ENCODE results near the gene LRRC39.
"Not testable (repeated sequence)": the region's sequence is repeated elsewhere in the genome, so short reads cannot be mapped to it uniquely, and the experiment has no call there.

Gene LRRC39

GRCh38 chr1:100178091-100178490 lies at the start of gene LRRC39:
LRRC39 (minus strand) TSS chr1:100178256; CDS start chr1:100168516, 9,740 bp downstream.
- DNase-seq = no peak

- DNase-seq = no peak
Measured at GRCh38 chr1:100222428-100222827, 44.4 kb upstream of the LRRC39 start.

GRCh38 chr1:100219883-100220282 lies 41.8 kb upstream of the LRRC39 start:
- no peak for DNase-seq

GRCh38 chr1:100219457-100219856 lies 41.4 kb upstream of the LRRC39 start:
- DNase-seq = no peak

GRCh38 chr1:100217834-100218233 lies 39.8 kb upstream of the LRRC39 start:
- no peak for DNase-seq

- DNase-seq = no peak
Measured at GRCh38 chr1:100215101-100215500, 37.0 kb upstream of the LRRC39 start.

GRCh38 chr1:100213141-100213540 lies 35.1 kb upstream of the LRRC39 start:
- no peak for DNase-seq

GRCh38 chr1:100206301-100206700 lies 28.2 kb upstream of the LRRC39 start:
- DNase-seq = no peak

- not testable (repeated sequence) for DNase-seq
Measured at GRCh38 chr1:100205593-100205992, 27.5 kb upstream of the LRRC39 start.

- not testable (repeated sequence) for DNase-seq
Measured at GRCh38 chr1:100205103-100205502, 27.0 kb upstream of the LRRC39 start.

GRCh38 chr1:100202703-100203102 lies 24.6 kb upstream of the LRRC39 start:
- not testable (repeated sequence) for DNase-seq

GRCh38 chr1:100200060-100200459 lies 22.0 kb upstream of the LRRC39 start:
- DNase-seq = not testable (repeated sequence)

- no peak for DNase-seq
Measured at GRCh38 chr1:100198596-100198995, 20.5 kb upstream of the LRRC39 start.

- no peak for DNase-seq
Measured at GRCh38 chr1:100188617-100189016, 10.6 kb upstream of the LRRC39 start.

GRCh38 chr1:100187912-100188311 lies 9.9 kb upstream of the LRRC39 start:
- no peak for DNase-seq

GRCh38 chr1:100184536-100184935 lies 6.5 kb upstream of the LRRC39 start:
- no peak for DNase-seq

GRCh38 chr1:100183370-100183769 lies 5.3 kb upstream of the LRRC39 start:
- no peak for DNase-seq

GRCh38 chr1:100177295-100178041 lies 588 bp downstream of the LRRC39 start:
- no peak for DNase-seq

GRCh38 chr1:100168051-100168450 lies 10.0 kb downstream of the LRRC39 start:
- DNase-seq = no peak

- DNase-seq = no peak
Measured at GRCh38 chr1:100164702-100165101, 13.4 kb downstream of the LRRC39 start.

GRCh38 chr1:100164216-100164615 lies 13.8 kb downstream of the LRRC39 start:
- no peak for DNase-seq

- DNase-seq = no peak
Measured at GRCh38 chr1:100162881-100163280, 15.2 kb downstream of the LRRC39 start.

- DNase-seq = no peak
Measured at GRCh38 chr1:100152271-100152670, 25.8 kb downstream of the LRRC39 start.

GRCh38 chr1:100151679-100152078 lies 26.4 kb downstream of the LRRC39 start:
- no peak for DNase-seq

GRCh38 chr1:100147875-100148274 lies 30.2 kb downstream of the LRRC39 start:
- no peak for DNase-seq

All from CD4-positive, alpha-beta T cell treated with Interleukin-4 for 4 hours (primary cell).